GM19324 (cell line): ENCODE results near the gene PRXL2B.

Experiments
- ATAC-seq: cut with Tn5 transposase; IDR thresholded peaks from one replicate; pipeline ENCODE4 v1.9.1; 2021; ENCODE audit warnings: mild to moderate bottlenecking, moderate library complexity; ENCODE audit not compliant: unreplicated experiment, low FRiP score

Gene PRXL2B

GRCh38 chr1:2632561-2633361 is 46.2 kb downstream of the PRXL2B start, which contains the start of gene MMEL1:
MMEL1 (minus strand) TSS chr1:2633016; CDS start chr1:2629484, 3,532 bp downstream.
- no peak for ATAC-seq

DNA sequence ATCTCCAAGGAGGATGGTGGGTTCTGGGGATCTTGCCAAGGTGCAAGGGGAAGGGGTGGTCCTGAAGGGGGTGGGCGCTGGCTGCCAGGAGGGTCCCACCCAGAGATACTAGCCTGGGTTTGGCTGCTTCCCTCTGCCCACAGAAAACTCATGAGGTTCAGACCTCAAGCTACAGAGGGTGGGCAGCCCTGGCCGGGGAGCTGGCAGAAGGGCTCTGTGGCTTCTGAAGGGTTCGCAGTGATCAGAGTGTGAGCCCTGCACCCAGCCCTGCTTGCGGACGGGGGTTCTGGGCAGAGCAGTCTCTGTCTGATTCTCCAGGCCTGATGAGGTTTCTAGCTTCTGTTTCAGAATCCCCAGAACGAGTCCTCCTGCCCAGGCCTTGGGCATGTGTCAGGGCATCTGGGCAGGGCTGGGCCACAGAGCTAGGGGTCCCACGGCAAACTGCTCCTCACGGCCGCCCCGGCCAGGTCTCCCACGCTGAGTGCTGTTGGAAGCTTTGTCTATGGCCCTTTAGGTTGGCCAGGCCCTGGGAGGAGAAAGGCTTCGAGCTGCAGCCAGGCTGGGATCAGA is 46.9 kb downstream of the PRXL2B start:
- no peak for ATAC-seq

- no peak for ATAC-seq
Observed at GRCh38 chr1:2633936-2634491, 47.4 kb downstream of the PRXL2B start.

GRCh38 chr1:2635361-2636010 is 48.9 kb downstream of the PRXL2B start:
- no peak for ATAC-seq

- ATAC-seq = no peak
Observed at GRCh38 chr1:2636733-2637132, 50.2 kb downstream of the PRXL2B start.

DNA sequence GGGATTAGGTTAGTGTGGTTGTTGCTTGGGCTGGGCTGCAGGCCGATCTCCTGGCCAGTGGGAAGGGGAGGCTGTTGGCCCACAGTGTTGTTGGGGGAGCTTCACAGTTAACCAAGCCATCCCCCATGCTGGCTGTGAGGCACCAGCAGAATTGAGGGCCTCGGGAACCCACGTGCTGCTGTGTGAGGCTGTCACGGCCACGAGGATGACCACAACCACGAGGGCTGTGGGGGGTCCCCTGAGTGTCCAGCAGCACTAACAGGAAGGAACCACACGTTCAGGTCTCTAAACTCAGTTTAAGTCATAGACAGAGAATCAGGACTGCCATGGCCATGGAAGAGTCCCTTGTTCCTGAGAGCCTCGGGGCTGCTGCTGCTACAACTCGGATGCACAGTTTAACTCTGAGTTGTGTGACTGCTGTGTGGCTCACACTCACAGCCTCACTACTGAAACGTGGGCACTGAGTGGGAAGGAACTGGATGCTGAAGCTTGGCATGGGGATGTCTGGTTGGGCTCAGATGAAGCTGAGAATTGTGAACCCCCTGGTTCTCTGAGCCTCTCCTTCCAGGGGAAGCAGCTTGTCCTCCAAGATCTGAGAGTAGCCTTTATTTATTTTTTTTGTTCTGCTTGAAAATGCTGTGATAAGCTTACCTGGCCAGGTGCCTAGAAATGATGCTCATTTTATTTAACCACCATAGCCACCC is 51.0 kb downstream of the PRXL2B start:
- no peak for ATAC-seq

GRCh38 chr1:2638466-2639115 is 52.0 kb downstream of the PRXL2B start:
- ATAC-seq = no peak

- no peak for ATAC-seq
Observed at GRCh38 chr1:2639203-2639602, 52.6 kb downstream of the PRXL2B start.

- no peak for ATAC-seq
Observed at GRCh38 chr1:2639607-2640521, 53.3 kb downstream of the PRXL2B start.

GRCh38 chr1:2640626-2641025 is 54.0 kb downstream of the PRXL2B start:
- ATAC-seq = no peak
